Placental epithelial cell (primary cell): Measurements from ENCODE around the gene IPCEF1. TPM values are rescaled to one million over a fixed set of nuclear protein-coding genes. Genes with fewer than 3 reads are reported as not detected.

Experiments used
- total RNA-seq: library from RNA; depleted of rRNA; stranded (reverse); fragments of >200 nt; gene quantifications from 2 replicates; pipeline ENCODE4 v1.2.3, GENCODE V29; 2012

IPCEF1 gene
- 0.11 and 1.2 TPM in 2 replicates for total RNA-seq

GRCh38 chr6:154356690-154357089 lies at the start of gene IPCEF1:
TSS of gene IPCEF1 (minus strand) at chr6:154356803. CDS start at chr6:154265947, 90,856 bp downstream.

Other genes with a start within 250 kb of the IPCEF1 start
- gene CNKSR3, start 153.9 kb upstream of the IPCEF1 start, total RNA-seq, result 11.0 and 16.5 TPM in 2 replicates